ENCODE measurements around the gene PAX5. TPM values are rescaled to one million over a fixed set of nuclear protein-coding genes. Genes with fewer than 3 reads are reported as not detected.
A peak's percentile ranks its signal among the peaks of the same experiment; 100 is the strongest.

Gene PAX5
- total and polyA plus RNA-seq, 2 of the 13 experiments (the other 11 are each of a cell fraction or from before 2014, with no cell fraction given): not detected

- no peak for FAIRE-seq
- Histone ChIP-seq H3K36me3 (replicated peaks in 1 of 2; ENCODE audit: control insufficient read depth in 1 of 2, insufficient read depth in 2 of 2, low read length in 2 of 2) (no peaks in the 10 kb centered on the region), H4K20me1 (ENCODE audit: insufficient read depth, low read length) (no peaks in the 10 kb centered on the region), H3K4me1 (ENCODE audit: insufficient read depth, low read length) (peaks cover 17% of the 10 kb centered on the region), H3K9ac (ENCODE audit: insufficient read depth, low read depth, low read length) (no peak overlapping the region), H3K9me3 (ENCODE audit: low read length) (no peaks in the 10 kb centered on the region), H3K79me2 (ENCODE audit: insufficient read depth, low read length) (no peaks in the 10 kb centered on the region), H3K27ac (ENCODE audit: extremely low read length, insufficient read depth, low read length) (no peak overlapping the region), H3K4me2 (ENCODE audit: low read depth, low read length) (peak overlapping the region; percentile 29; the same call in 1 of the 2 replicates), H3K27me3 (ENCODE audit: control insufficient read depth in 1 of 2, insufficient read depth in 2 of 2, low read length in 2 of 2) (peaks cover 0 to 20% of the 10 kb centered on the region in 2 experiments; a peak in 1 of 5 replicates), H2AFZ (ENCODE audit: low read length) (no peak overlapping the region), H3K4me3 (replicated peaks in 1 of 3; ENCODE audit: insufficient read depth in 1 of 3, low read depth in 2 of 3, low read length in 3 of 3) (no peak overlapping the region)
- WGBS (ENCODE audit: low lambda C conversion rate): 19% methylated on average over 6 of the region's 16 CpGs
- intact Hi-C loops (cut with micrococcal nuclease; ENCODE audit: unreplicated experiment): no loop called here
- DNase-seq (ENCODE audit: low spot score): no peak
- CTCF ChIA-PET (ENCODE audit: low intra/inter-chr PET ratio, low total read pairs): no interaction called here
- in situ Hi-C loops (cut with HindIII; ENCODE audit: extremely low pct_ligation_motif_present, low pct_unique_long_range_greater_than_20kb): no loop called here
- no TSS peak for BruUV-seq (replicated peaks)
- ATAC-seq: peak; percentile 77
- POLR2A ChIA-PET: no interaction called here
- no peak for TF ChIP-seq TOPORS (CRISPR knock-in tag; IDR thresholded peaks at IDR 0.05)
- TF ChIP-seq HNRNPL (IDR thresholded peaks at IDR 0.05; ENCODE audit: low read depth, low read length): 0 out of 2 replicates have a peak, but pooled peaks have one; percentile 49
Measured at GRCh38 chr9:36832164-36832795, 201.8 kb downstream of the PAX5 start.

- Histone ChIP-seq H3K27me3 (ENCODE audit: control insufficient read depth in 1 of 2, insufficient read depth in 2 of 2, low read length in 2 of 2) (peaks cover 0 to 20% of the 10 kb centered on the region in 2 experiments; a peak in 1 of 5 replicates), H3K36me3 (replicated peaks in 1 of 2; ENCODE audit: control insufficient read depth in 1 of 2, insufficient read depth in 2 of 2, low read length in 2 of 2) (no peaks in the 10 kb centered on the region), H3K27ac (ENCODE audit: extremely low read length, insufficient read depth, low read length) (no peak overlapping the region), H3K4me1 (ENCODE audit: insufficient read depth, low read length) (peaks cover 17% of the 10 kb centered on the region), H3K4me2 (ENCODE audit: low read depth, low read length) (peak overlapping the region; percentile 29; the same call in 1 of the 2 replicates), H3K9ac (ENCODE audit: insufficient read depth, low read depth, low read length) (no peak overlapping the region), H3K4me3 (replicated peaks in 1 of 3; ENCODE audit: insufficient read depth in 1 of 3, low read depth in 2 of 3, low read length in 3 of 3) (no peak overlapping the region), H4K20me1 (ENCODE audit: insufficient read depth, low read length) (no peaks in the 10 kb centered on the region), H2AFZ (ENCODE audit: low read length) (no peak overlapping the region), H3K79me2 (ENCODE audit: insufficient read depth, low read length) (no peaks in the 10 kb centered on the region), H3K9me3 (ENCODE audit: low read length) (no peaks in the 10 kb centered on the region)
- FAIRE-seq (no peak), DNase-seq (ENCODE audit: low spot score) (no peak), ATAC-seq (no peak; the same call in 2 of the 3 replicates)
- BruUV-seq (replicated peaks): no TSS peak
- ChIA-PET POLR2A (no interaction called here), CTCF (ENCODE audit: low intra/inter-chr PET ratio, low total read pairs) (no interaction called here)
- TF ChIP-seq ZNF138 (CRISPR knock-in tag; IDR thresholded peaks at IDR 0.05; ENCODE audit: low read depth) (no peak), NKX3-1 (CRISPR knock-in tag; IDR thresholded peaks at IDR 0.05) (no peak), ZNF629 (CRISPR knock-in tag; conservative IDR thresholded peaks at IDR 0.05) (peak; percentile 54; the same call in 1 of the 2 replicates), ZSCAN29 (CRISPR knock-in tag; conservative IDR thresholded peaks at IDR 0.05) (no peak), ZNF878 (CRISPR knock-in tag; IDR thresholded peaks at IDR 0.05) (no peak), ZUFSP (CRISPR knock-in tag; IDR thresholded peaks at IDR 0.05; ENCODE audit: borderline replicate concordance) (no peak), PITX1 (CRISPR knock-in tag; IDR thresholded peaks at IDR 0.05) (no peak), NFE2L2 (IDR thresholded peaks at IDR 0.05; ENCODE audit: low read length) (no peak), ZNF564 (CRISPR knock-in tag; IDR thresholded peaks at IDR 0.05) (no peak), E2F1 (CRISPR knock-in tag; IDR thresholded peaks at IDR 0.05) (no peak), RAD51 (IDR thresholded peaks at IDR 0.05; ENCODE audit: borderline replicate concordance) (no peak), ZNF263 (CRISPR knock-in tag; IDR thresholded peaks at IDR 0.05) (peak; percentile 80), NCOR1 (IDR thresholded peaks at IDR 0.05; ENCODE audit: borderline replicate concordance, low read length) (no peak)
- WGBS (ENCODE audit: low lambda C conversion rate): 28% methylated on average over 5 of the region's 7 CpGs
- intact Hi-C loops (cut with micrococcal nuclease; ENCODE audit: unreplicated experiment): no loop called here
- in situ Hi-C loops (cut with HindIII; ENCODE audit: extremely low pct_ligation_motif_present, low pct_unique_long_range_greater_than_20kb): no loop called here
Measured at GRCh38 chr9:36831381-36832161, 202.5 kb downstream of the PAX5 start.

Measured in HepG2 (cell line).